ENCODE measurements around the gene GFM2.
"Not testable (repeated sequence)": the region's sequence is repeated elsewhere in the genome, so short reads cannot be mapped to it uniquely, and the experiment has no call there.

GFM2 gene, protein sequence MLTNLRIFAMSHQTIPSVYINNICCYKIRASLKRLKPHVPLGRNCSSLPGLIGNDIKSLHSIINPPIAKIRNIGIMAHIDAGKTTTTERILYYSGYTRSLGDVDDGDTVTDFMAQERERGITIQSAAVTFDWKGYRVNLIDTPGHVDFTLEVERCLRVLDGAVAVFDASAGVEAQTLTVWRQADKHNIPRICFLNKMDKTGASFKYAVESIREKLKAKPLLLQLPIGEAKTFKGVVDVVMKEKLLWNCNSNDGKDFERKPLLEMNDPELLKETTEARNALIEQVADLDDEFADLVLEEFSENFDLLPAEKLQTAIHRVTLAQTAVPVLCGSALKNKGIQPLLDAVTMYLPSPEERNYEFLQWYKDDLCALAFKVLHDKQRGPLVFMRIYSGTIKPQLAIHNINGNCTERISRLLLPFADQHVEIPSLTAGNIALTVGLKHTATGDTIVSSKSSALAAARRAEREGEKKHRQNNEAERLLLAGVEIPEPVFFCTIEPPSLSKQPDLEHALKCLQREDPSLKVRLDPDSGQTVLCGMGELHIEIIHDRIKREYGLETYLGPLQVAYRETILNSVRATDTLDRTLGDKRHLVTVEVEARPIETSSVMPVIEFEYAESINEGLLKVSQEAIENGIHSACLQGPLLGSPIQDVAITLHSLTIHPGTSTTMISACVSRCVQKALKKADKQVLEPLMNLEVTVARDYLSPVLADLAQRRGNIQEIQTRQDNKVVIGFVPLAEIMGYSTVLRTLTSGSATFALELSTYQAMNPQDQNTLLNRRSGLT

DNA sequence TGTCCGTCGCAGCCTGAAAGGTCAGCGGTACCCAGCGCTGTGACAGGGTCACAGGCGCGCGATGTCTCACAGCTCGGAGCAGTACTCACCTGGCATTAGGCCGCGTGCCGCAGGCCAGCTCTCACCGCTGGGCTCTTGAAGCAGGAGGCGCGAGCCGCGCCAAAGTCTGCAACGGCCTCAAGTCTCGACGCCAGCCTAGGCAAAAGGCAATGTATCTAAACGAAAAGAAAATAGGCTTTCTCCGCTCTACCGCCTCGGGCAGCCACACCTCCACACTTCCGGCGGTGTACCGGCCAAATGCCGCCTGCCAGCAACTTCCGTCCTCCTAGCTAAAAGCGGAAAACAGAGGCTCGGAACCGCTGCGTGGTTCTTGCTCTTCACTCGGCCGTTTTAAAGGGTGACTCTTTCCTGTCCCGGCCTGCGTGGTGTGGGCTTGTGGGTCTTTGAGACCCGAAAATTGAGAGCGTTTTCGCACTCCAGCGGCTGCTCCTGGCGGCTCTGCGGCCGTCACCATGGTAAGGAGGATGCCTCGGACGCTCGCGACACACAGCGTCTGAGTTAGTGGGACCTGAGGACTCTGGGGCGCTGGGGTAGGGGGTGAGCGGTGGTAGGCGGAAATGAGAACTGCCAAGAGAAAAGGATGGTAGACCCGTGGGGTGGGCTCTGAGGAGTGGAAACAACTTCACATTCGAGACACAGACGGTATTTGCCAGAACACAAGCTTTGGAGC, at the start of gene GFM2, which contains the start of gene NSA2:
TSS of gene GFM2 (minus strand) at position 269 of the 730 bp plus-strand sequence. CDS start 3,375 bp downstream, outside the sequence.
TSS of gene NSA2 (plus strand) at position 401 of the 730 bp plus-strand sequence. CDS start at position 513, 112 bp downstream.
- peak; percentile 87 to 90 for DNase-seq

DNA sequence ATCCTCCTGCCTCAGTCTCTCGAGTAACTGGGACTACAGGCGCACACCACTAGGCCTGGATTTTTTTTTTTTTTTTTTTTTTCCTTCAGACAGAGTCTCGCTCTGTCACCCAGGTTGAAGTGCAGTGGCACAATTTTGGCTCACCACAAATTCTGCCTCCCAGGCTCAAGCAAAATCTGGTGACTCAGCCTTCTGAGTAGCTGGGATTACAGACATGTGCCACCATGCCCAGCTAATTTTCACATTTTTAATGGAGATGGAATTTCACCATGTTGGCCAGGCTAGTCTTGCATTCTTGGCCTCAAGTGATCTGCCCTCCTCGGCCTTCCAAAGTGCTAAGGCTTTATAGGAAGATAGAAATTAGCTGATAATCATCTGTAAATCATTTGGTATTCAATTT, 44.0 kb upstream of the GFM2 start:
- no peak for DNase-seq

DNA sequence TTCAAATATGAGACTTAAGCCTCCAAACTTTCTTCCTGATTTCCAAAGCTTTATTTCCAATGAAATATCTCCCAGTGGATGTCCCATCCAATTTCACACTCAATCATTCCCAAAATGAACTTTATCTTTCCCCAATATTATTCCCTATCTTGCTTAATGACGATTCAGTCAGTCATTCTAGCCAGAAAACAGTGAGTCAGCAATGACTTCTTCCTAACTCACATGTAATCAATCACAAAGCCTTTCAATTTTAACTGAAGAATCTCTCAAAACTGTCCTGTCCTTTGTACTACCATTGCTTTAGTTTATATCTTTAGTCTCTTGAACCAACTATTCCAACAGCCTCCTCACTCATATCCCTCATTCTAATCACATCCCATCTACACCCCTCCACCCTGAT, 35.0 kb upstream of the GFM2 start:
- DNase-seq = no peak

DNA sequence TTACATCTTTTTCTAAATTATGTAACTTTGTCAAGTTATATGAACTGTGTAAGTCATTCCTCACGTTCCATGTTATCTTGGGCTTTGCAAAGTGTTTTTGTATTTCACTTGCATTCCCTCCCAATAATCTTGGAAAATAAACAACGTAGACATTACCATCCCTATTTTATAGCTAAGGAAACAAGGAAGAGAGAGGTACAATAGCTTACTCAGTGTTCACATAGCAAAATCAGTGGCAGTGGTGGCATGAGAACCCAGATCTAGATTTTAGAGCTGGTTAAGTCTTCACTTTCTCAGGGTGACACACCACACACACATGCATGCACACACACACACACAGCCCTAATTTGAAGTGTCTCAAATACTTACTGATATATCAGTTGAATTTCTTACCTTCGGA, 34.3 kb upstream of the GFM2 start:
- DNase-seq = no peak

DNA sequence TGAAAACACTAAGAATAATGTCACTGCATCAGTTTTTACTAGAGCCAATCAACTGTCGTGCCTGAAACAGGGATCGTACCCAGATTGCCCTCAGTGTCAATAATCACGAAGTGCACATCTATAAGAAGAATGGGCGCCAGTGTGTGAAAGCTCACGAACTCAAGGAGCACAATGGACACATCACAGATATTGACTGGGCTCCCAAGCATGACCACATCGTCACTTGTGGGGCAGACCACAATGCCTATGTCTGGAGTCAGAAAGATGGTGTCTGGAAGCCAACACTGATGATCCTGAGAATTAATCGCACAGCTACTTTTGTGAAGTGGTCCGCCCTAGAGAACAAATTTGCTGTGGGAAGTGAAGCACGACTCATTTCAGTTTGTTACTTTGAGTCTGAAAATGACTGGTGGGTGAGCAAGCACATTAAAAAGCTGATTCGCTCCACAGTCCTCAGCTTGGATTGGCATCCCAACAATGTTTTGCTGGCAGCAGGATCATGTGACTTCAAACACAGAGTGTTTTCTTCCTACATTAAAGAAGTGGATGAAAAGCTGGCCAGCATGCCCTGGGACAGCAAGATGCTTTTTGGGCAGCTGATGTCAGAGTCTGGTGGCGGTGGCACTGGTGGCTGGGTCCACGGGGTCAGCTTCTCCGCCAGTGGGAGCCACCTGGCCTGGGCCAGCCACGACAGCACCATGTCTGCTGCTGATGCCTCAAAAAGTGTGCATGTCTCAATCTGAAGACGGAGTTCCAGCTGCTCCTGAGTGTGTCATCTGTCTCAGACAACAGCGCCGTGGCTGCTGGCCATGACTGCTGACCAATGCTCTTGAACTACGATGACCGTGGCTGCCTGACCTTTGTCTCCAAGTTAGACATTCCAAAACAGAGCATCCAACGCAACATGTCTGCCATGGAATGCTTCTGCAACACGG, 32.3 kb upstream of the GFM2 start:
- DNase-seq = no peak

DNA sequence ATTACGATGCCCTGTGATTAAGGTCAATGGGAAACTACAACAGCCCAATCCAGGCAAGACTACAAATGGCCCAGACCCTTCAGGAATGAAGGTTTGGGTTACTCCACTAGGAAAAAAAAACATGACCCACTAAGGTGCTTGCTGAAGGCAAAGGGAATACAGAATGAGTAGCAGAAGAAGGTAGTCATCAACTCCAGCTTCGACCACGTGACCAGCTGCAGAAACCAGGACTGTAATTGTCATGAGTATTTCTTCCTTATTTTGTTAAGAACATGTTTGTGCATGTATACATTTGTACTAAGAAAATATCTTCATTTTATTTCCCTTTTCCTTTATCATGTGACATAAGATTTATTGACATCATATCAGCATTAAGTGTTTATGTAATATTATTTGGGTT, 24.8 kb upstream of the GFM2 start:
- DNase-seq = not testable (repeated sequence)

DNA sequence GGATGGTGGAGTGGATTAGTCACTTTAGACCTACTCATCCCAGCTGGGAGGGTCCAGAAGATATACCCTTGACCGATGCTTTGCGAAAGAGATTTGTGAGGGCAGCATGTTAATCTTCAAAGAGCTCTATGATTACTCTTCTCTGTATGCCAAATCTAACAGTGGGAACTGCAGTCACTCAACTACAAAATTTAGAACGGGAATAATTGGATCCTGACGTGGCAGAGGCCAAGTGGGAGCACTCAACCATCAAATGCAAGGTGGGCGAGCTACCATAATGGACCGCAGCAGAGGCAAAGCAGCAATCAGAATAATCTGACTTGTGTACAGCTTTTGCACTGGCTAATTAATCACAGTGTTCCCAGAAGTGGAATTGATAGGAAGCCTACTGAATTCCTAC, 20.5 kb upstream of the GFM2 start:
- no peak for DNase-seq

DNA sequence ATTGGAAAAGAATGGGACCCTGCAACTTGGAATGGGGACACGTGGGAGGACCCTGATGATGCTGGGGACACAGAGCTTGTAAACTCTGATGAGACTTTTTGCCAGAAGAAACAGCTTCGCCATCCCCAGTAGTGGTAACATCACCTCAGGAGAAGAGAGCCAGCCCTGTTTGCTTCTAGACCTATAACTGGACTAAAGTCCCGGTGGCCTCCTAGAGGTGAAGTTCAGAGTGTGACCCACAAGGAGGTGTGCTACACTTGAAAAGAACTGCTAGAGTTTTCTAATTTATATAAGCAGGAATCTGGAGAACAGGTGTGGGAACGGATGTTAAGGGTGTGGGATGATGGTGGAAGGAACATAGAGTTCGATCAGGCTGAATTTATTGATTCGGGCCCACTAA, 19.9 kb upstream of the GFM2 start:
- no peak for DNase-seq

DNA sequence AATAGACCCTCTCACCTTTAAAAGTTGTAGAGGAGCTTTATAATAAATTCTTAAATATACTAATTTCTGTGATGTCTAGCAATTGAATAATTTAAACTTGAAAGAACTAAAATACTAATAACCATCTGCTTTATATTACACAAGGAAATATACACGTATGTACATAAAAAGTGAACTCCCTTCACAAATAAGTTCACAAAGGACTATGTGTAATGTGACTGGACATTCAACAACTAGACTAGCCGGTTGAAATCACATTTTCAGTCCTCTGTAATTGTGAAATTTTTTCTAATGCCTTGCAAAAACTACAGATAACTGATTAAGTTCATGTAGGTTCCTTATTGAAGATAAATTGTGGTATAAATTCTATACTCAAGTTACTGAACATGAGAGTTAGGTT, 11.7 kb upstream of the GFM2 start:
- no peak for DNase-seq

DNA sequence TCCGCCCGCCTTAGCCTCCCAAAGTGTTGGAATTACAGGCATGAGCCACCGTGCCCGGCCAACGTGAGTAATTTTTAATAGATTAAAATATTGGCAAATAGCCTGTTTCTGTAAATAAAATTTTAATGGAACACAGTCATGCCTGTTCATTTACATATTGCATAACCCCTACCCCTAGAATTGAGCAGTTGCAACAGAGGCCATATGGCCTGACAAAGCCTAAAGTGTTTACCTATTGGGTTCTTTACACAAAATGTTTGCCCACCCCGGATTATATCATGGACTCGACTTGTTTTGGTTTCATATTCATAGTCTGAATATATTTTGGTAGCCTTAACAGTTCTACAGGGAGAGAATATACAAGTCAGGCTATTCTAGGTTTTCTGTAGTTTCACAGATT, 5.4 kb upstream of the GFM2 start:
- DNase-seq = no peak

DNA sequence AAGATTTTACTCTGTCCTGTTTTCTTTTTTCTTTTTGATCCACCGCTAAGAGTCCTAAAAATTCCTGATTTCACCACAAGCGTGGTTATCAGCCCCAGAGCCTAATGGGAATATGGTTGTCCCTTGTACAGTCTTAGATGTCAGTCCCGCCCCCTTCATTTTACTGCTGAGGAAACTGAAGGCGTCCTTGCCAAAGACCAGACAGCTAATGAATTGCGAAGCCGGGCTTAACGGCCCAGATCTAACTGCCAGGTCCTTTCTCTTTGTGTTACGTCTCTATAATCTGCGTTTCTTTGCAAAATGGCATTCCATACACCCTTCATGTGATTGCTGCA, 629 bp upstream of the GFM2 start:
- DNase-seq = peak in 1 of 2 experiments; percentile 21

DNA sequence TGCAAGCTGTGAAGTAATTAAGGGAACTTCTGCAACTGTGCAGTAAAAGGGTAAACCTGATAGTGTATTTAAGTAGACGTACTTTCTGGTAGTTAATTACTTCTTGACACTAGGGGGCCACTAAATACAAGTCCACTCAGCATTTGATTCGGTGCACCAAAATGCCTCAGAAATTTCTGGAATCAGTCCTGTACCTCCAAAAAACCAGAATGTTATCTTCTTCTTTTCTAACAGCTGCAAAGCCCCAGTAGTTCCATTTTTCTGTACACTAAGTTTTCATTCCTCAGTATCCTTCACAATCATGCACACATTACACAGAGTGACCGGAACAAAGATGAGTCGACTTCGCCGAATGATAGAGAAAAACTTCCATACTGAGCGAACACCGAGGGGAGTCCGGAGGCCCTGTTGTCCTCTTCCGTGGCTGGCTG, 484 bp downstream of the GFM2 start:
- no peak for DNase-seq

DNA sequence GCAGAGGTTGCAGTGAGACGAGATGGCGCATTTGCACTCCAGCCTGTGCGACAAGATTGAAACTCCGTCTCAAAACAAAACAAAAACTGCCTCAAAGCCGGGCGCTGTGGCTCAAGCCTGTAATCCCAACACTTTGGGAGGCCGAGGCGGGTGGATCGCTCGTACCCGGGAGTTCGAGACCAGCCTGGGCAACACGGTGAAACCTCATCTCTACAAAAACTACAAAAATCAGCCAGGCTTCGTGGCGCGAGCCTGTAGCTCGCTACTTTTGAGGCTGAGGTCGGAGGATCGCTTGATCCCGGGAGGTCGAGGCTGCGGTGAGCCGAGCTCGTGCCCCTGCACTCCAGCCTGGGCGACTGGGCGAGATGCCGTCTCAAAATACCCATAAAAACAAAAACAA, 988 bp downstream of the GFM2 start:
- DNase-seq = no peak

DNA sequence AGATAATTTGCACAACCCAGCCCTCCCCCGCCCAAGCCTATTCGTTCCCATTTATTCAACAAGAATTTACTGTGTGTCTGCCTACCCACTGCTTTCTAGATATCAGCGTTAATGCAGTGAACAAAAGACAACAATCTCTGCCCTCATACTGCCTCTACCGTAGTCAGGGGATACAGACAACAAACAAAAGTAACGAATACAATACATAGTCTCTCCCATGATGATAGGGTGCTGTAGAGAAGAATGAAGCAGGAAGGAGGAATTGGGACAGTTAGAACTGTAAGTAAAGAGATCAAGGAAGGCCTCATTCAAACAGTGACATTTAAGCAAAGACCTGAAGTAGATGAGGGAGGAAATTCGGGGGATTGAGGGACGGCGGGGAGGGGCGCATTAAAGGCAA, 1.7 kb downstream of the GFM2 start:
- DNase-seq = no peak

DNA sequence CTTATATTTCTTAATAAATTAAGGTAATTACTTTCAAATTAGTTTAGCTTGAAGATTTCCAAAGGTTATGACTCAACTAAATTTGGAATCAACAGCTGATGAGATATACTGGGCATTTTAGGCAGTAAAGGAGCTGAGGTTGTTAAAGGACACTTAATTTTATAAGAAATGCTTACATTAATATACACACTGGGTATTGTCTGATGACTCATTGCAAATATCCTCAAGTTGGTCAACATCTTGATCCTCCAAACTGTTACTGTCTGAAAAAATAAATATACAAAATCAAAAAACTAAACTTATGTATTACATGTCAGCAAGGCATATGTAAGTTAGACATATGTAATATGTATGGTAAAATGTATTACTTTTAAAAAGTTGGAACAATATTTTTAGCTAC, 3.4 kb downstream of the GFM2 start:
- DNase-seq = no peak

DNA sequence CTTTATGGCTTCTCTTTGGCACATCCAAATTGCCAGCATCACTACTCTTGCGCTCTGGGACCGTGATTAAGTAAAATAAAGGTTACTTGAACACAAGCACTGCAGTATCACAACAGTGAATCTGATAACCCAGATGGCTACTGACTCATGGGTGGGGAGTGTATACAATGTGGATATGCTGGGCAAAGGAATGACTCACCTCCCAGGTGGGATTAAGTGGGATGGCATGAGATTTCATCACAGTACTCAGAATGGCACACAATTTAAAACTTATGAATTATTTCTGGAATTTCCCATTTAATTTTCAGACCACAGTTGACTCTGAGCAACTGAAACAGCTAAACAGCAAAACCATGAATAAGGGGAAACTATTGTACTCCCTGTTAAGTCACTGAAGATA, 4.3 kb downstream of the GFM2 start:
- DNase-seq = no peak

DNA sequence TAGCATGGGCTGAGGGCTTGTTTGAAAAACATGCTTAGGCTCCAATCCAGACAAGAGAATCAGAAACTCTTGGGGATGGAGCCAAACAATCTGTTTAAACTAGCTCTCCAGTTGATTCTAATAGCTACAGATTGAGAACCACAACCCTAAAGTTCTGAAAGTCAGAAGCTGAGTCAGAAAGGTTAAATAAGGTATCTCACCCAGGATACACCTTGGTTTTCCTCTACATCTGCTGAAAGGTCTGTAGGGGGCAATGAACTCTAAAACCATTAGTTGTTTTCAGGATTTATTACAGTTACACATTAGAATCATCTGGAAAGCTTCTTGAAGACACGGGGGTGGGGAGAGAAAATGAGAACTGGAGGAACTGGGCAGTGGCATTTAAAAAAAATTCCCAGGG, 5.7 kb downstream of the GFM2 start:
- no peak for DNase-seq

DNA sequence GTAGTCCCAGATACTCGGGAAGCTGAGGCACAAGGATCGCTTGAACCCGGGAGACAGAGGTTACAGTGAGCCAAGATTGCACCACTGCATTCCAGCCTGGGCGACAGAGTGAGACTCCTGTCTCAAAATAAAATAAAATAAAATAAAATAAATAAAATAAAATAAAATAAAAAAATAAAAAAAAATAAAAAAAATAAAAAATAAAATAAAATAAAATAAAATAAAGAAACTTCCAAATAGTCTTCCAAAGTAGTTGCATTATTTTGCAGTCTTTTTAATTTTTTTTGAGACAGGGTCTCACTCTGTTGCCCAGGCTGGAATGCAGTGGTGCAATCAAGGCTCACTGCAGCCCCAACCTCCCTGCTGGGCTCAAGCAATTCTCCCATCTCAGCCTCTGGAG, 18.2 kb downstream of the GFM2 start:
- not testable (repeated sequence) for DNase-seq

DNA sequence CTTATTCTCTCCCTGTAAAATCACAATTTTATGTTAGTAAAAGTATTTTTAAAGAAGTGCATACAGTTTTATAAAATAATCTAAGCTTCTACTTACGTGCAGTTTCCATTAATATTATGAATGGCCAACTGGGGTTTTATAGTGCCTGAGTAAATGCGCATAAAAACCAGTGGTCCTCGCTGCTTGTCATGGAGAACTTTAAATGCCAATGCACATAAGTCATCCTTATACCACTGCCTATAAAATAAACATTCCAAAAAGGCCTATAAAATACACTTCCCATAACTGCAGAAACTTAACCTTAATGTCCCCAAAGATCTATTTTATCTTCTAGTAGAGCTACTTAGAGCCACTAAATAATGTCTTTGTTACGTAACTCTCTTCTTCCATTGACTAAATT, 28.5 kb downstream of the GFM2 start:
- no peak for DNase-seq

DNA sequence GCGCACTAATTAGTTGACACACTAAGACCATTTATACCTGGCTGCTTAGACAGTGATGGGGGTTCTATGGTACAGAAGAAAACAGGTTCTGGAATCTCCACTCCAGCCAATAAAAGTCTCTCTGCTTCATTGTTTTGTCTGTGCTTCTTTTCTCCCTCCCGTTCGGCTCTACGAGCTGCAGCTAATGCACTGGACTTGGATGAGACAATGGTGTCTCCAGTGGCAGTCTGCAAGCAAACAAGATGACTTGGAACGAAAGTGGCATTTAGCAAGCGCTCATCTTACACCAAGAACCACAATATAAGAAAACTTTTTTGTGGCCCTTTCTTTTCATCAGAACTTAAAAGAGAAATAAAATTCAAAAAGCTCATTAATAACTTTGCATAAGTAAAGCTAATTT, 30.2 kb downstream of the GFM2 start:
- DNase-seq = no peak

DNA sequence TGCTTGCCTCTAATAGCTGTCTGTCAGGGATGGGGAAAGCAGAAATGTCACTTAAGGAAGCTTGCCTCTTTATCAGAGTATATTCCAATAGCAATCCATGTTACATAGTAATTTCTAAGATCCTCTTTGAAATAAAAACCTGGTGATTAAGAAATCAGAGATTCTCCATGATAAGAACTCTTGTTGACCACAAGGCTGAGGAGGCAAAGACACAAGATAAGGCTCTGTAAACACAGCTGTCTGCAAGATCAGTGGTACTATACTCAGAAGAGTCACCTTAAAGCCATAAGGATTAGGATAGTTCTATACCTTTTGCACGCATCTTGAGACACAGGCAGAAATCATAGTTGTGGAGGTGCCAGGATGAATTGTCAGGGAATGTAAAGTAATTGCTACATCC, 41.6 kb downstream of the GFM2 start:
- no peak for DNase-seq

DNA sequence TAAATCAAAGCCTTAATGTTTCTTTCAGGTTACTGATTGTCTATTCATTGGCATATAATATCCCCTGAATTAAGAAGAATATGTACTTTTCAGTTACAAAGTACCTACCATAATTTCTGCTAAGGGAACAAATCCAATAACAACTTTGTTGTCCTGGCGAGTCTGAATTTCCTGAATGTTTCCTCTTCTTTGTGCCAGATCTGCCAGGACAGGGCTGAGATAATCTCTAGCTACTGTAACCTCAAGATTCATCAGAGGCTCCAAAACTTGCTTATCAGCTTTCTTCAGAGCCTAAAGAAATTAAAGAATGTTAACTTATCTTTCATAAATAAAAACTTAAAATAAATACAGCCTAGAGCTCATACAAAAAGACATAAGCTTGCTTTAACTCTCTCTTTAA, 44.6 kb downstream of the GFM2 start:
- no peak for DNase-seq

DNA sequence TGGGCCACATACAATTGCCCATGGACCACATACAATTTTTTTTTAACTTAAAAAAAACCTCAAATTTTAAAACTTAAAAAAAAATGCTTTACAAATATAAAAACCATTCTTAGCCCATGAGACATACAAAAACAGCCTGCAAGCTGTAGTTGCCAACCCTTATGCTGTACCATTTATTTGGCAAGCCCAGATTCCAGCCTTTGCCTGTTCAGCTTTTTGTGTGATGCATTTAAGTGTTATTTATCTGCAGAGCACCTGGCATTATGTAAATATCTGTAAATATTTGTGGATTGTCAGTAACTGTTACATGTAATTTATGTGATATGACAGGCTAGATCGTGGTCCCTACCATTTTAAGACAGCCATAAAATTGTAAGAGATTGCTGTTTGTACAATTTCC, 49.3 kb downstream of the GFM2 start:
- no peak for DNase-seq

All from stimulated activated CD4-positive, alpha-beta T cell treated with anti-CD3 and anti-CD28 coated beads, Interleukin-4, amount 100 ng/mL, for 4 hours (primary cell).